ENCODE results near the gene FOXO1.

- TF ChIP-seq CTCF (IDR thresholded peaks at IDR 0.05) (no peak), EP300 (IDR thresholded peaks at IDR 0.05) (no peak)
These were observed 47.6 kb downstream of the FOXO1 start for GRCh38 chr13:40618581-40619478.
